Hindlimb muscle (tissue), 1 donor: ENCODE data around the gene TMEM272. TPM values are rescaled to one million over a fixed set of nuclear protein-coding genes. Genes with fewer than 3 reads are reported as not detected.

Source experiments
- DNase-seq: peaks from one replicate; pipeline ENCODE4 v3.0.0-alpha.2; 2013
- polyA plus RNA-seq: library from polyadenylated mRNA; unstranded; fragments of 120-200 nt; gene quantifications from one replicate; pipeline ENCODE4 v1.2.1, GENCODE V29; 2013; ENCODE audit not compliant: insufficient read length

TMEM272 gene
- polyA plus RNA-seq, 1 donor, result 0.41 TPM

DNA sequence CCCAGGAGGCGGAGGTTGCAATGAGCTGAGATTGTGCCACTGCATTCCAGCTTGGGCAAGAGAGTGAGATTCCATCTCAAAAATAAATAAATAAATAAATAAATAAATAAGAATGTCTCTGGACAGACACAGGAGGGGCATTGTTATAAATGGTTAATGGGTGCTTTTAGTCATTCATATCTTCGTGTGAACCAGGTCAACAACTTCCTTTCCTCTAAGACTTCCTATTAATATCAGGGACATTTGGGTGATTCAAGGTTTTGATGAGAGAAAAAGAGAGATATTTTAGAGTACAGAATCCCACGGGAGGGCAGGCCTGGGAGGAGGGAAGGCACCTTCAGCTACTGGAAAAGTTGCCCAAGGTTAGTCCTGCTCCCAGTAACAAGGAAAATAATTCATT is 64.9 kb downstream of the TMEM272 start:
- DNase-seq, result no peak

DNA sequence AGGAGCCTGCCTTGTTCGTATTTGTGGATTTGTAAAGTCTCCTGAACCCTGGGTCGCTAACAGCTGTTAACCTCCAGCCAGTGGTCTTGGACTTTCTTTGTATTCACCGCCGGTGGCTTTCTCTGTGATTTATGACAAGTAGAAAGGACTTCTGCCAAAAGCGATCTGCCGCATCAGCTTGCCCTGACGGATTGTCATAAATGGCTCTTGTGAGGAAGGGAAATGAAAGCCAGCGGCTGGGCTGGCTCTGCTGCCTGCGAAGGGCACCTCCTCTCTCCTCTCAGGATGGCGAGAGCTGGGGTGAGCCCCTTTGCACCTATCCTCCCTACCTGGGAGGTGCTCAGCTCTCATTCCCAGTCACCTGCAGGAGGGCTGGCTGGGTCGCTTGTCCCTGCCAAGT is 66.6 kb downstream of the TMEM272 start:
- no peak for DNase-seq

DNA sequence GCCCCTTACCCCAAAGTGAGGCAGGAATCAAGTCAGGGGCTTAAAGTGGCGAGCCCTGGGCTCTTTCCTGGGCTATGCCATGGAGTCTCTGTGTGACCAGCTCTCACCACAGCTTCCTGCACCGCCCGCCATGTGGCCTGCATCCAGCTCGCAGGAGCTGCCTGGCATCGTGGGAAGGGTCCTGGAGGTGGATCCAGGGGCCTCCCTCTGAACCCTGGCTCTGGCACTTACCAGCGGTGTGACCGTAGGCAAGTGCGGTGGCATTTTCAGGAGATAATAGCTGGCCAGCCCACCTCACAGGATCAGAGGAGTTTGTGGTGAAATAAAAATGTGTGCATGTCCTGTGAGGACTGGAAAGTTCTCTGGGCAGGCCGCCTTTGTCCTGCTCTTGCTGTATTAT is 67.1 kb downstream of the TMEM272 start:
- DNase-seq, result no peak

DNA sequence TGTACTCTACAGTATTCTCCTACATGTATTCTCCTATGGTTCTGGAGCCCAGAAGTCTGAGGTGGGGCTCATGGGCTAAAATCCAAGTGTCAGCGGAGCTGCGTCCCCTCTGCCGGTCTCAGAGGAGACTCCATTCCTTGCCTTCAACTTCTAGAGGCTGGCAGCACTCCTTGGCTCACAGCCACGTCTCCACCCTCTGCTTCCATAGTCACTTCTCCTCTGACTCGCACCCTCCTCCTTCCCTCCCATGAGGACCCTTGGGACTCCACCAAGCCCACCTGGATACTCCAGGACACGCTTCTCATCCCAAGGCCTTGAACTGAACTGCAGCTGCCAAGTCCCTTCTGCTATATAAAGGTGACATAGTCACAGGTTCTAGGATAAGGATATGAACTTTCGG is 68.8 kb downstream of the TMEM272 start:
- no peak for DNase-seq

DNA sequence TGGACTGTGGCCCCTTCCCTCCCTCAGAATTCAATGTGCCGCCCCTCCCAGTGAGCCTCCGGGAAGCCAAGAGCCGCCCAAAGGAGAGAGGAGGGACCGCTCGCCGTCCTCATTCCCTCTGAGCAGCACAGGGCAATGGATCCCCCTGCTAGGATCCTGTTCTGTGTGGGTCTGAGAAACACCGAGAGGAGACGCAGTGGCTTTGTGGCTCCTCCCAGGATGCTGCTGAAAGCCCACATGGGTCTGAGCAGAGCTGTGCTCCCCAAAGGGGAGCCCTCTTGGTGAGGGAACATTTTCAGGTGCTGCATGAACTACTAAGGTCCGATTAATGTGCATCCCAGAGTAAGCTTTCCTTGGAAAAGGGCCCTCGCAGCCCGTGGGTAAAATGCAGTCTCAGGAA is 71.5 kb downstream of the TMEM272 start:
- DNase-seq, result no peak

DNA sequence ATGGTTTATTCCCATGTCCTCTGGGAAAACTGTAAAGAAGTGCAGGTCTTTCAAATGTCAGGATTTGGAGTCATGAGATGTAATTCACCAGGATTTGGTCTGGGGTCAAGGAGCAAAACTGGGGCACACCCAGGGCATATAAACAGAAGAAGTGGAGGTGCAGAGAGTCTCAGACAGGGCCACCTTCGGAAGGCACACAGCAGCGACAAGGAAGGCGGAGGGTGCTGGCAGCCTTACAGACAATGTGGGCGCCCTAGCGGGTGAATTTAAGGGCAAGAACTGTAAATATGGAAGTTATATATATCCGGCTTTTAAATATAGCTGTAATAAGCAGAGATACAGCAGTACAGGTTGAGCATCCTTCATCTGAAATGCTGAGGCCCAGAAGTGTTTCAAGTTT is 72.2 kb downstream of the TMEM272 start:
- DNase-seq, result no peak

DNA sequence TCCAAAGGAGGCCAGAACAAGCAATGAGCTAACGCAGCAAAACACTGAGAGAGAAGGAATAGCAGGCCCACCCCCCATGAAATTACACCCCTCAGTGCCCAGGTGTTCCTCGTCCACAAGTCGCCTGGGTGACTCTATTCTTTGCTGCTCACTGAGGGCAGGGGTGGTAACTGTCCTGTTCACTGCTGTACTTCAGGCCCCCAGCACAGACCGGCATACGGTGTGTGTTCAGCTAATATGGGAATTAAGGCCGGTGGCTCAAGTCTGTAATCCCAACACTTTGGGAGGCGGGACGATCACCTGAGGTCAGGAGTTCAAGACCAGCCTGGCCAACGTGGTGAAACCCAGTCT is 72.9 kb downstream of the TMEM272 start:
- no peak for DNase-seq

DNA sequence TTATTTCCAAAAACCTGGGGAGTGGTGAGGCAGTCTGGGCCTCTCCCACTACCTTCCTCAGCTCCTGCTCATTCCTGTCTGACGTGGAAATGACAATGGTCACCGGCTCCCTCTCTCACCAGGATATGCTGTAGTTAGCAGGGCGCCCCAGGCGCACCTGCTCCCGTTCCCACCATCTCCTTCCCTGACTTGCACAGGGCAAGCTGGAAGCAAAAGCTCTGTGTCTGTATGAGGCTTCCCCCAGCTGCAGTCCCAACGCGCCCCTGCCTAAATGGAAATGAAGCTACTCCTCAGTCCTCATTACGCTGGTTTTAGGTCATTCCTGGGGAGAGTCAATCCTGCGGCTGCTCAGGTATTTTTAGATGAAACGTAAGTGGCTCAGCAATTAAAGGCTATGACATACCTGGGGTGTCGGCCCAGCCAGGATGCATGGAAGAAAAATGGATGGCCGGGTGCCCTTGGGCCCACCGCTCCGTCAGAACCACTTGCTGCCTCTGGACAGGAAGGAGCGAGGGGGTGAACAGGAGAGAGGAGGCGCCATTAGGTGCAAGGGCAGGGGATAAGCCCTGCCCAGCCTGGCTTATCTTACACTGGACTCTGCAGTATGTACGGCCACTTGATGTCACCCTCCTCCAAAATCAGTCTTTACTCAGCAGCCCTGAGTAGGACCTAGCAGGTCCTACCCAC is 73.4 kb downstream of the TMEM272 start:
- DNase-seq, result no peak

DNA sequence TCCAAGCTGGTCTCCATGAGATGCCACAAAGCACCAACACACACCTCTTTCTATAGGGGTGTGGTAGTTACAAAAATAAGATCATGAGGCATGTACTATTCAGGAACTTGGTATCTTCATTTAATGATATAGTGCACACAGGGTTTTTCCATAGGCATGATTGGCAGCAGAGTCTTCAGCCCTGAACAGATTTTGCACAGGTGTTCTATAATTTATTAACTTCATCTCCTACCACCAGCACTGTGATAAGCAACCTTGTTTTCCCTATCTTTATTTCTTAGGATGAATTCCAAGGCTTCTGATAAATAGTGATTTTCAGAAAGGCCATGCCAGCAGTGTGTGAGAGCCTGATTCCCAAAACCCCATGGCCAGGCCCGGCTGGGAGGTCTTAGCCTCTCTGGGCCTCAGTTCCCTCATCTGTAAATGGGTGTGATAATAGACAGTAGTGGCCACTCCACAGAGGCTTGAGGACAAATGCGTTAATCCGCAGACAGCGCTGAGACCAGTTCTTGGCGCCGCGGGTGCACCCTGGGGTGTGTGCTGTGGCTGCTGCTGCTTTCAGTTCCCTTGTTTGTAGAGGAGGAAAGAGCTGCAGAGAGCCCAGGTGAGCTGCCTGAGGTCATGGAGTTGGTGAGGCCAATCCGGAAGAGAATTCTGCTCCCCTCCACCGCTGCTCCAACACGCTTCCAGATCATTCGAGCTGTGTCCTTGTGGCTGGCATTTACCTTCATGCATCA is 74.1 kb downstream of the TMEM272 start:
- no peak for DNase-seq

DNA sequence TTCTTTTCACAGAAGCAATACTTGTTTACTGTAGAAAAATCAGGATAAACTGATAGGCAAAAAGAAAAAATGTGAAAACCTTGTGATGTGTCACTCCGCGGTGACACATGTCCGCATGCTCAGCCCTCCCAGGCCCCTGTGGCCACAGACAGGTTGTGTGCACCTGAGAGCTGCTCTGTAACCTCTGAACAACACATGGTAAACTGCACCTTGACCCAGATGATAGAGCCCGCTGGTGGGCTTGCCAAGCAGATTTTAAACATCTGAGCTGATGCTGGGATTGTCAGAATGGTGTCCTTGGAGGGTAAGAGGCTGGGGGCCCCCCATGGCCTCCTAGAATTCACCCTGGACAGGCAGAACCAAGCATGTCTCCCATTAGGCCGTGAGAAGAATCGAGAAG is 74.8 kb downstream of the TMEM272 start:
- no peak for DNase-seq

DNA sequence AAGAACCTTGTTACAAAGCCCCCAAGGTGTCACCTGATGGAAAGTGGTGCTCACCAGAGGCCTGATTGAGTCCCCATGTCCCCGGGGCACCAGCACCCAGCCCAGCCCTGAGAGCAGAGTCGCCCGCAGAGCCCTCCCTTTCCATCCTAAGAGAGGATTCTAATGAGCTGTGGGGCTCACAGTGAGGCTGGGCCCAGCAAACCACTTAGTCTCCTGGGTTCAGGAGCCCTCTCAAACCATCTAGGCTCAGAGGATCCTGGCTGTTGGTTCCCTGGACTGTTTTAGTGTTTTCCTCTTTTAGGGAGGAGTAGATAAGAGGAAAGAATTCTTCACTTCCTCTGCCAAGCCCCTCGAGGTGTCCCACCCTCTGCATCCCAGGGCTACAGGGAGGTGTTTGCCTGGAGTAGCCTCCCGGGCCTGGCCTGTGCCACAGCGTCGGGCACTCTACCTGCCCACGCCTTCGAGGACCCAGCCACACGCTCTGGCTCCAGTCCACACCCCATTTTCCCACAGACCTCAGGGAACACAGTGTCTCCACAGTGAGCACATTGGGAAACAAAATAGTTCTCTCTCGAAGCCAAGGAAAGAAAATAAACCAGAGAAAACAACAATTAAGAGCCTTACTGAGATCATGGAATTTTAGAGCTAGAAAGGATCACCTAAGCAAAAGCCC is 75.4 kb downstream of the TMEM272 start:
- DNase-seq, result no peak

DNA sequence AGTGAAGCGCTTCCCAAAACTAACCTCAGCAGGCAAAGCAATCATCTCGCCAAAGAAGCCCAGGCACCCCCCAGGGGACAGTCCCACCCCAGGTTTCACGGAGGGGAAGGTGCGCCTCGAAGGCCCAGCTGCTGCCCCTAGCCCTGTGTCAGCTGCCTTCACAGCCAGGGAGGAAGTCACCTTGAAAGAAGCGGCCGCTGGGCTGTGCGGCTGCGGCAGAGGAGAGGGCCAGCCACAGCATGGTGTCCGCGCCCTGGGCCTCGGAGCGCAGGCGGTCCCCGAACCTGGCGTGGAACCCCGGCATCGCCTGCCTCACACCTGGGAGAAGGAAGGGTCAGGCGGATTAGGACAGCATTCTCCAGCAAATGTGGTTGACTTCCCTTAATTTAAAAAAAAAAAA is 76.0 kb downstream of the TMEM272 start:
- DNase-seq, result no peak

DNA sequence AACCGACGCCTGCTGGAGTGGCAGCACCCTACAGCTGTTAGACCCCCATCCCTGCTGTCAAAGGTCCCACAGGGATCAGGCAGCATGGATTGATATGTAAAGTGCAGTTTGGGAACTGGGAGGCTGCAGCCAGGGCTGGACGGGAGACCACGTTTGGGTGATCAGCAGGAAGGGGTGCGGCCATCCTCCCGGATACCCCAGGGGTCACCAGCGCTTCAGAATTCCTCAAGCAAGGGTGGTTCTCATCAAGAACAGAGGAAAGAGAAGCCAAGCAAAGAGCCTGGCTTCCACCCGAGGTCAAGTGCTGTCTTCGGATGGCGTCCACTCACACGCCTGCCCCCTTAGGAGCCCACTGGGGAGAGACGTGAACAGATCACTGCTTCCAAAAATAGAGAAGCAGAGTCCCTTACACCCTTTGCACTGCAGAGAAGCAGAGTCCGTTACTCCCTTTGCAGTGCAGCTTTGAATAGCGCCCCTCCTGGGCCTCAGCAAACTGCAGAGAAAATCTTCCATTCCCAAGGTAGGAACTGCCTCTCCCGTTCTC is 76.5 kb downstream of the TMEM272 start:
- no peak for DNase-seq

DNA sequence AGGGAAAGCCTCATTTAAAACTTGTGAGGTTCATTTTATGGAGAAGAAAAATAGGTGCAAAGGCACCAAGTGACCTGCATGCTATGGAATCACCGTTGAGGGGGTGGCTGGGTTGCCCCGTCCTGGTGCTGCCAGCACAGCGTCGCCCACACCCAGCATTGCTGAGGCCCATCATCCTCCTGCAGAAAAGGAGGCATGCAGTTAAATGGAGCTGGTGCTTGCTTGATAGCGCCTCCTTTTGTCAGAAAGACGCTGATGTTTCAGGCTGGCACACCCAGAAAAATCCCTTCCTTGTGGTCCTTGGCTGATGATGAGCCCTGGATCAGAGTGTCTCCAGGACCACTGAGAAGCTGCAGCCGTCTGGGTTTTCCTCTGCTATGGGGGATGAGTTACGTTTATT is 77.9 kb downstream of the TMEM272 start:
- DNase-seq, result no peak

DNA sequence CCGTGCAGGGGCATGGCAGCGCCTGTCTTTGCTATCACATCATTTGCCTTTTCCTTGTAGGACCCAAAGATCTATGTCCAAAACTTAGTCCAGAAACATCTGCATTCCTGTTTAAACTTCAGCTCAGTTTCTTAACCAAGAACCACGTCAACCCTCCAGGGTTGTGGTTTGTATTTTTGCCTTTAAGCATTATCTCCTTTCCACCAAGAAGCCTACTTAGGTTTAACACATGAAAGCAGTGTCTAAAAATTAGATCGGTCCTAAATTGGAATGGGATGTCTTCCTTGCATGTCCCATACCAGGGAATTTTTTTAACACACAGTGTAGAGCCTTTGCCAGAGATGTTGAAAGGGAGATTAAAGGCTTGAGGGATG is 79.8 kb downstream of the TMEM272 start:
- DNase-seq, result no peak

DNA sequence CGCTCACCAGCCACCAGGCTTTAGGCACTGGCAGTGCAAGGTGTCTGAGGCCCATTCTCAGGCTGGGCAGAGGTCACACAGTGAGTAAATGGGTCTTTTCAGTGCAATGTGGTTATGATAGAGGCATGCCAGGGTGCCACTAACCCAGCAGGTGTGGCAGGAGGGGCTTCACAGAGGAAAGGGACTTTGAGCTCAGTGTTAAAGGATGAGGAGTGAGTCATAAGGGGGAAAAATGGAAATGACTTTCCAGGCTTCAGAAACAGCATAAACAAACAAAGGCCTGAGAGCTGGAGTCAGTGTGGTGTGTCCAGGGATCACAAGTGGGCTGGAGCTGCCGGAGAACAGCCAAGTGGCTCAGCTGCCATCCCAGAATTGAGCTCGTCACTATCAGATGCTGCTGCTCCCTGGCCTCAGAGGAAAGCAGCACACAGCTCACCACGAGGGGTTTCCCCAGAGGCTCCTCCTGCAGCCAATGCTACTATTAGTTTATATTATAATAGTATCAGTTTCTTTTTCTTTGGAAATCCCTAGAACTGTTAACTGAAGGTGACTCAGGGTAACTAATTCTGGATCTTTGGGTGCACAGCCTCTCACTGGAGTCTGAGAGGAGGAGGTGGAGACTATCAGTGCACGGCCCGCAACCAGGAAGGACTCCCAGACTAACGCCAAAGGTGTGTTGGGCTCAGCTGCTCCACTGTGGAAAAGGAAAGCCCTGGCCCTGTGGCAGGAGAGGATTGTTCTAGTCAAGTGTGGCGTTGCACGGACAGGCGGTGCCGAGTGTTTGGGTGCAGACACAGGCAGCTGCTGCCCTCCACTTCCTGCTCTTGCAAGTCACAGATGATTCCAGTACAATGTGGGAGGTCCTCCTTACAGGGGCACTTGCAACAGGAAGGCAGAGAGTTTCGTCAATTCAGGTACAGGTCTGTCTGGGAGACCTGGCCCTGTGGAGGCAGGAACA is 80.5 kb downstream of the TMEM272 start:
- DNase-seq, result peak; percentile 54

DNA sequence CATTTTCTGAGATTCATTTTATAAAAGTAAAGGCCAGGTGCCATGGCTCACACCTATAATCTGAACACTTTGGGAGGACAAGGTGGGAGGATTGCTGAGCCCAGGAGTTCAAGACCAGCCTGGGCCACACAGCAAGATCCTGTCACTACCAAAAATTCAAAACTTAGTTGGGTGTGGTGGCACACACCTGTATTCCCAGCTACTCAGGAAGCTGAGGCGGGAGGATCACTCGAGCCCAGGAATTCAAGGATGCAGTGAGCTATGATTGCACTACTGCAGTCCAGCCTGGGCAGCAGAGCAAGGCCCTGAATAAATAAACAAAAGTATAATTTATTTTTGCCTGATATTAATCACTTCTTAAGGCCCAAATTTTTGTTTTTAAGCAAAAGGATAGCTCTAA is 81.5 kb downstream of the TMEM272 start:
- DNase-seq, result no peak

Other genes with a start within 250 kb of the TMEM272 start
- gene DHRS12, start 41.0 kb downstream of the TMEM272 start, polyA plus RNA-seq, result 14.9 TPM
- not detected for gene CCDC70, start 16.8 kb upstream of the TMEM272 start, polyA plus RNA-seq
- gene ATP7B, start 166.3 kb upstream of the TMEM272 start, polyA plus RNA-seq, result 7.3 TPM
- 17.5 TPM for gene ALG11, start 167.2 kb upstream of the TMEM272 start, polyA plus RNA-seq
- 19.9 TPM for gene UTP14C, start 179.5 kb upstream of the TMEM272 start, polyA plus RNA-seq